SJSA1 (cell line): ENCODE results near the gene POC1A. TPM values are rescaled to one million over a fixed set of nuclear protein-coding genes. Genes with fewer than 3 reads are reported as not detected.
A peak's percentile ranks its signal among the peaks of the same experiment; 100 is the strongest.

Experiments
- DNase-seq, 2 experiments: peaks; one replicate each; pipeline ENCODE4 v3.0.0-alpha.2; 2015 to 2020; ENCODE audit warnings: low spot score in 2 of 2, low read depth in 1 of 2
- H3K27ac ChIP-seq: fragments of 250-450 bp; sonication (Bioruptor Pico); 2 replicates; pipeline ENCODE4 v1.5.1; 2020; ENCODE audit warnings: mild to moderate bottlenecking, moderate library complexity
- H3K27me3 ChIP-seq: fragments of 250-450 bp; sonication (Bioruptor Pico); replicated peaks from 2 replicates; pipeline ENCODE4 v1.5.1; 2020; ENCODE audit warnings: mild to moderate bottlenecking, moderate library complexity
- H3K36me3 ChIP-seq: fragments of 250-450 bp; sonication (Bioruptor Pico); 2 replicates; pipeline ENCODE4 v1.5.1; 2020; ENCODE audit warnings: mild to moderate bottlenecking
- H3K4me1 ChIP-seq: fragments of 250-450 bp; sonication (Bioruptor Pico); replicated peaks from 2 replicates; pipeline ENCODE4 v1.6.1; 2021; ENCODE audit warnings: mild to moderate bottlenecking
- H3K4me3 ChIP-seq: fragments of 250-450 bp; sonication (Bioruptor Pico); 2 replicates; pipeline ENCODE4 v1.5.1; 2020; ENCODE audit warnings: mild to moderate bottlenecking
- H3K9me3 ChIP-seq: fragments of 250-450 bp; sonication (Bioruptor Pico); replicated peaks from 2 replicates; pipeline ENCODE4 v1.5.1; 2020; ENCODE audit warnings: mild to moderate bottlenecking
- total RNA-seq: library from RNA; depleted of rRNA; stranded (reverse); fragments of >200 nt; shearing (Covaris generic); gene quantifications from 2 replicates; pipeline ENCODE4 v1.2.3, GENCODE V29; 2014

The POC1A gene
- total RNA-seq, 1 experiment from 2014 or later, result 14.2 TPM

DNA sequence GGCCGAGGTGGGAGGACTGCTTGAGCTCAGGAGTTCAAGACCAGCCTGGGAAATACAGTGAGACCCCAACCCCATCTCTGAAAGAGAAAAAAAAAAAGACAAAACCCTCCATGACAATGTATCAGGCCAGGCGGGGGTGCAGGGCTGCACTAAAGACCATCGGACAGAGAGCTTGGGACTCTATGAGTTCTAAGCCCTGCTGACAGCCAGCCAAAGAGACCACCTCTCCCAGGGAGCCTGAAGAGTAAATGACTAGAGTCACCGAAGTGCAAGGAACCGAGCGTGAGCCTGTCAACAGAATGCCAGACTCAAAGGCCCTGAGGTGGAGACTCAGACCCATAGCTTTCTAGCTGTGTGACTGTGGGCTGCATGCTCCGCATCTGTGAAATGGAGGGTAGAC lies 12.5 kb downstream of the POC1A start:
- H3K27me3 ChIP-seq, result no peaks in the 10 kb centered on the region
- no peak overlapping the region for H3K4me3 ChIP-seq
- H3K36me3 ChIP-seq, result peaks cover 92% of the 10 kb centered on the region
- H3K4me1 ChIP-seq, result peaks cover 13% of the 10 kb centered on the region
- H3K9me3 ChIP-seq, result no peaks in the 10 kb centered on the region
- H3K27ac ChIP-seq, result no peak overlapping the region
- DNase-seq, result no peak

DNA sequence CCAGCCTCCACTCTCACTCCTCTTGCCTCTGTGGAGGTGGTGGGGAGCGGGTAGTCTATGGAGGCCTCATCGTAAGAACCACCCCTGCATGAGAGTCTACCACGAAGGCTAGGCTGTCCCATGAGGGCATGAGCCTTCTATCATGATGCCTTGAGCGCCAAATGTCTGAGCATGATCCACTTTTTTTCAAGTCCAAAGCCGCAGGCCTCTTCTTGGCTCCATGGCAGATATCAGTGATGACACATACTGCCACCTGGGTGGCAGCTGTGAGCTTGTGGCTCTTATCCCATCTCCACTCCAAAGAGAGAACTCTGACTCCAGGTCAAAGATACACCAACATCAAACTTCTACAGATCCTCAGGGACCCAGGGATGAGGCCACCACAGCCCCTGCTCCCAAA lies 13.5 kb downstream of the POC1A start:
- DNase-seq, result no peak

DNA sequence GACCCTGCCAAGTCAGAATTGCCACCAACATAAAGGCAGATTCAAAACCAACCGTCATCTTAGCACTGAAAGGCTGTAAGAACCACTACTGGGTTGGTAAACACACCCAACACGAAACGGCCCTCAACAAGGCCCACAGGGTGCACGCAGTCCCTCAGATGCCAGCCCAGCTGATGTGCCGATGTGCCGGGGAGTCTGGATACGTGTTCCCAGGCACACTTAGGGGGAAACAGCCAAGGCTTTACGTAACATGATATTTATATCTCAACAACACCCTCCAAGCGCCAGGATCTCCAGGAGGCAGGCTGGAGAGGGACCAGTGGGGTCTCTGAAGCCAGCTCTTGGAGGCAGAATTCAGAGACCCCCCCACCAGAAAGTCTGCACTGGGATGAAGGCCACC lies 14.2 kb downstream of the POC1A start:
- Histone ChIP-seq H3K4me1 (peaks cover 13% of the 10 kb centered on the region), H3K27ac (no peak overlapping the region)

More for the DNA sequence above, 13.5 kb downstream of the POC1A start:
- H3K4me3 ChIP-seq, result no peak overlapping the region
- no peaks in the 10 kb centered on the region for H3K9me3 ChIP-seq
- H3K27me3 ChIP-seq, result no peaks in the 10 kb centered on the region
- H3K36me3 ChIP-seq, result peaks cover 92% of the 10 kb centered on the region
- peaks cover 13% of the 10 kb centered on the region for H3K4me1 ChIP-seq
- no peak overlapping the region for H3K27ac ChIP-seq

DNA sequence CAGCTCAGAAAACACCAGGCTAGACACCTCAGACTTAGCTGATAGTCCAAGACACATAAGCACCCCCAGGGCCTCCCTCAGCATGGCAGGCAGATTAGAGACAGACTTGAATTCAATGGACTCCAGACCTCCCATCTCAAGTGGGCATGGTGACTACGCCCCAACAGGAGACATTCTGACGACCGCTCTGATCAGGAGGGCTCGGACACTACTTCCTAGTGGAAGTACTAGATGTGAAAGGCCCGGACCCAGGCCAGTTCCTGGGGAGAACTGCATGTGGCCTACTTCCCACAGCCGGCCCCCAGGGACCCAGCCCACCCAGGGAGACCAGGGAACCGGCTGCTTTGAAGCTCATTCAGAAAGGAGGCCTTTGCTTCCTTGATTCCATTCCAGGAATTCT lies 16.9 kb downstream of the POC1A start:
- H3K4me3 ChIP-seq, result no peak overlapping the region
- DNase-seq, result peak in 1 of 2 experiments; percentile 11
- peaks cover 13% of the 10 kb centered on the region for H3K4me1 ChIP-seq
- H3K27me3 ChIP-seq, result no peaks in the 10 kb centered on the region
- no peak overlapping the region for H3K27ac ChIP-seq
- H3K9me3 ChIP-seq, result no peaks in the 10 kb centered on the region
- peaks cover 79% of the 10 kb centered on the region for H3K36me3 ChIP-seq

More for the DNA sequence above, 14.2 kb downstream of the POC1A start:
- no peak for DNase-seq
- H3K9me3 ChIP-seq, result no peaks in the 10 kb centered on the region
- H3K36me3 ChIP-seq, result peaks cover 88% of the 10 kb centered on the region
- no peak overlapping the region for H3K4me3 ChIP-seq
- H3K27me3 ChIP-seq, result no peaks in the 10 kb centered on the region

DNA sequence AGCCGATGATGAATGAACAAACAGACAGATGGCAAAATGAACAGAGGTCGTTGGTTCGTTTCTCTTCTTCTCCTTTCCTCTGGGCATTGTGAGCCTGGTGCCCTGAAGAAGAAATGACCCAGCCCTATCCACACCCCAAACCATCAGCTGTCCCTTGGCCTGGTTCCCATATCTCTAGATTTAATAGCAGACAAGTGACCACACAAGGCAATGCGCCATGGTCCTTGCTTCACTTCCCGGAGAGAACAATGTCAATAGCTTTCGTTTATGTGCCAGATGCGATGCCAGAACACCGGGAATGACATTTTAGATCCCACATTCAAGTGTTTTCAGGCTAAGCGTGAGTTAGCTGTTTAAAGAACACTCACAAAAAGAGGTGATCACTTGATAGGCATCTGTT lies 17.7 kb downstream of the POC1A start:
- Histone ChIP-seq H3K27me3 (no peaks in the 10 kb centered on the region), H3K36me3 (peaks cover 78% of the 10 kb centered on the region), H3K4me1 (peaks cover 13% of the 10 kb centered on the region), H3K9me3 (no peaks in the 10 kb centered on the region), H3K27ac (no peak overlapping the region), H3K4me3 (no peak overlapping the region)
- DNase-seq, result no peak

DNA sequence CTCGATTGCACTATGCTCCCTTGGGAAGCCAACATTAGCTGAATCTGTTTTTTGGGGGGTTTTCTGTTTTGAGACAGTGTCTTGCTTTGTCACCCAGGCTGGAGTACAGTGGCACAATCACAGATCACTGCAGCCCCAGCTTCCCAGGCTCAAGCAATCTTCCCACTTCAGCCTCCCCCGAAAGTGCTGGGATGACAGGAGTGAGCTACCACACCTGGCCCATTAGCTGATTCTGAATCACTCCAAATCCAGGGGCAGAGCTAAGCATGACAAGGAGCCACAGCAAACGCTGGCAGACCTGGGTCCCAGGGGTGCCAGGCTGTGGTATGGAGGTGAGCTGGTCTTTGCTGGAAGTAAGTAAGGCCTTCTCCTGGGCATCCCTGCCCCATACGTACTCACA lies 18.9 kb downstream of the POC1A start:
- no peak overlapping the region for H3K4me3 ChIP-seq
- no peak overlapping the region for H3K27ac ChIP-seq
- H3K9me3 ChIP-seq, result no peaks in the 10 kb centered on the region
- peaks cover 67% of the 10 kb centered on the region for H3K36me3 ChIP-seq
- H3K4me1 ChIP-seq, result peaks cover 13% of the 10 kb centered on the region
- DNase-seq, result no peak
- H3K27me3 ChIP-seq, result no peaks in the 10 kb centered on the region

DNA sequence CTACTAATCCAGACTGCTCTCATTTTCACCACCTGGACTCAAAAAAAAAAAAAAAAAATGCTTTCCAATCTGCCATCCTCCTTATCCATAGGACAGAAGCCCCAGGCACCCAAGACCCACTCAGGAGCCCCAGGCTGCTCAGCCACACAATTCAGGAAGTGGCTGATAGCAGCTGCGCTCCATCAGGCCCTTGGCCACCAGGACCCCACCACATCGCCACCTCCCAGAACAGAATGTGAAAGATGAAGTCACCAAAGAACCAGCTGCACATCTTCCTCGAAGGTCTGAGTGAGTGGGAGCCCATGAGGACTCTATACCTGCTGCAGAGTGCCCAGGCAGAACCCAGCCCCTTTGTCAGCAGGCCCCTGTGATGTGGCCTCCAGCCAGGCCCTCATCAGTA lies 19.5 kb downstream of the POC1A start:
- H3K4me3 ChIP-seq, result no peak overlapping the region
- H3K9me3 ChIP-seq, result no peaks in the 10 kb centered on the region
- no peak for DNase-seq

DNA sequence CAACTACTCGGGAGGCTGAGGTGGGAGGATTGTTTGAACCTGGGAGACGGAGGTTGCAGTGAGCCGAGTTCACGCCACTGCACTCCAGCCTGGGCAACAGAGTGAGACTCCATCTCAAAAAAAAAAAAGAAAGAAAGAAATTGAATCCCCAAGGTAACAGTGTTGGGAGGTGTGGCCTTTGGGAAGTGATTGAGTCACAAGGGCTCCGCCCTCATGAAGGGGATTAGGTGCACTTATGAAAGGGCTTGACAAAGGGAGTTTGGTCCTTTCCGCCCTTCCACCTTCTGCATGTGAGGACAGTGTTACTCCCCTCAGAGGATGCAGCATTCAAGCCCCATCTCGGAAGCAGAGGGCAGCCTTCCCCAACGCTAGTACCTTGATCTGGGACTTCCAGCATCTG lies 21.3 kb downstream of the POC1A start:
- Histone ChIP-seq H3K4me1 (peaks cover 10% of the 10 kb centered on the region), H3K27ac (no peak overlapping the region), H3K4me3 (no peak overlapping the region), H3K36me3 (peaks cover 46% of the 10 kb centered on the region), H3K9me3 (no peaks in the 10 kb centered on the region), H3K27me3 (no peaks in the 10 kb centered on the region)
- DNase-seq, result no peak

More for the DNA sequence above, 19.5 kb downstream of the POC1A start:
- H3K4me1 ChIP-seq, result peaks cover 13% of the 10 kb centered on the region
- no peaks in the 10 kb centered on the region for H3K27me3 ChIP-seq
- peaks cover 63% of the 10 kb centered on the region for H3K36me3 ChIP-seq
- no peak overlapping the region for H3K27ac ChIP-seq

DNA sequence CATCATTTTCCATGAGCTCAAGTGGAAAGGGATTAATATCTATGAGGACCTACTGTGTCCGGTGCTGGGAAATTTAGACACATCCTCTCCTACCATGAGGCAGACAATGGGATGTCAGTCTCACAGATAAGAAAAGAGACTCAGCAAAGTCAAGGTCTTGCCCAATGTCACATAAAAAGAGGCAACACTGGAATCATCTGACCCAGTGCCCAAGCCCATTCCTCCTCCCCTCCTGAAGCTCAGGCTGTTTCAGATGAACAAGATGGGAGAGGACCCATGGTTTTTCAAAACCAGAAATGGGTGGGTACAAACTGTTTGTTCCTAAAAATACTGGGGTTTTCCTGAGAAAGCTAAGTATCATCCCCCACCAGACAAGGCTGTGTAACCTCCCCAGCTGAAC lies 22.2 kb downstream of the POC1A start:
- no peak overlapping the region for H3K27ac ChIP-seq
- H3K4me1 ChIP-seq, result peaks cover 2% of the 10 kb centered on the region
- H3K4me3 ChIP-seq, result no peak overlapping the region
- no peaks in the 10 kb centered on the region for H3K9me3 ChIP-seq
- DNase-seq, result no peak
- H3K27me3 ChIP-seq, result no peaks in the 10 kb centered on the region
- H3K36me3 ChIP-seq, result peaks cover 40% of the 10 kb centered on the region

DNA sequence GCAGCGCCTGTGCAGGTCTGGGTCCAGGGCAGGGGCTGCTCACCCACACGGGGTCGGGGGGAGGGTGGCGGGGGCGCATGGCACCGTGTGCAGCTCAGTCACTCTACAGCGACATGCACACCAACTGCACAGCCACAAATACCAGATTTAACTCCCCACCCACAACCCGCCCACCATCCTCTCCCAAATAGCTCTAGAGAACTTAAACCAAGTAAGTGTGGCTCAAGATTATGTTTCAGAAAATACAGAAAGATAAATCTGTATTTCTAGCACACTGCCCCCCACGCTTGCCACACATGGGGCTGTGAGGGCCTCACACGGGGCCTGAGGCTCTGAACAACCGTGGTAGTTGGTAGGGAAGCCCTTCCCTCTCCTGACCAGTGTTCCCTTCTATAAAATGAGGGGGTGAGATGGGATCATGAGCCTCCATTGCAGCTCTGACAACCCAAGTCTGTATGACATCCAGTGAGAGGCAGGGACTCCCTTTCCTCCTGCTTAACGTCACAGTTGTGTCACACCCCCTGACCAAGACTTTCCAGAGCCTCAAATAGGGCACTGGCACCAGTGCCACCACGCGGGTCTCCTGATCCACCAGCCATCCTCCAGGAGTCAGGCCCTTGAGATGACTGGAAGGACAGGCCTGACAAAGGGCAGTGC lies 23.1 kb downstream of the POC1A start:
- no peaks in the 10 kb centered on the region for H3K27me3 ChIP-seq
- H3K27ac ChIP-seq, result no peak overlapping the region
- H3K9me3 ChIP-seq, result no peaks in the 10 kb centered on the region
- H3K4me3 ChIP-seq, result no peak overlapping the region
- H3K36me3 ChIP-seq, result peaks cover 37% of the 10 kb centered on the region
- no peak for DNase-seq
- no peaks in the 10 kb centered on the region for H3K4me1 ChIP-seq

DNA sequence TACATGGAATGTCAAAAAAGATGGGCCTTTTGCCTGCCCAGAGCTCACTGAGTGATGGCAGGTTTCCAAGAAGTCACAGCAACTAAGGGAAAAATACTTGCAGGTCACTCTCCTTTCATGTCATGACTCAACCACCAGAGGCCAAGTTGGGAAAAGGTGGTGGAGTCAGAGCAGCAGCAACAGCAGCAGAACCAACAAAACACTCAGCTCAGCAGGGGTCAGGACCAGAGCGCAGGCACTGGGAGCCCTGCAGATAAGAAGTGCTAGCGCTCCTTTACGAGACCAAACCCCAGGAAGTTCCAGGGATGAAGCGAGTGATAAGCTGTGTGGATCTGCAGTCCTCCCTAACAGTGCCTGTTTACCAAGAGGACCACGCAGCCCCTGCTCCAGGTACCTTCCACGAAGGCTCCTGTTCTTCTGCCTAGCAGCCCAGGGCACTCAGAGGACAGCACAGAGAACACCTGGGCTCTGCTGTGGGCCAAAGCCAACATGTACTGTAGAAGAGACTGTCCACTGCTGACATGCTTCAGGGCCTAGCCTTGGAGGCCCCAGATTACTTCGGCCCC lies 26.0 kb downstream of the POC1A start:
- Histone ChIP-seq H3K9me3 (no peaks in the 10 kb centered on the region), H3K36me3 (peaks cover 40% of the 10 kb centered on the region), H3K27me3 (no peaks in the 10 kb centered on the region), H3K4me1 (no peaks in the 10 kb centered on the region), H3K4me3 (no peak overlapping the region), H3K27ac (no peak overlapping the region)
- DNase-seq, result no peak

DNA sequence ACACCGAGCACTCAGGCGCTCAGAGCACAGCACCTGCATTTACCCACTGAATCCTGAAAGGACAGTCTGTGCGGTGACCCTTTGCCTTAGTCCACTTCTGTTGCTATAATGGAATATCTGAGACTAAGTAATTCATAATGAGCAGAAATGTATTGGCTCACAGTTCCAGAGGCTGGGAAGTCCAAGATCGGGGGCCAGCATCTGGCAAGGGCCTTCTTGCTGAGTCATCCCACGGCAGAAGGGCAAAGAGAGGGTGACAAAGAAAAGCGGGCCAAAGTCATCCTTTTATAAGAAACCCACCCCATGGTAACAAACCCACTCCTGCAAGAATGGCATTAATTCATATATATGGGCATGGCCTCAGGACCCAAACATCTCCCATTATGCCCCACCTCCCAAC lies 27.7 kb downstream of the POC1A start:
- H3K36me3 ChIP-seq, result peaks cover 47% of the 10 kb centered on the region
- no peak overlapping the region for H3K27ac ChIP-seq
- H3K9me3 ChIP-seq, result no peaks in the 10 kb centered on the region
- no peaks in the 10 kb centered on the region for H3K27me3 ChIP-seq
- no peak overlapping the region for H3K4me3 ChIP-seq
- no peaks in the 10 kb centered on the region for H3K4me1 ChIP-seq
- no peak for DNase-seq

DNA sequence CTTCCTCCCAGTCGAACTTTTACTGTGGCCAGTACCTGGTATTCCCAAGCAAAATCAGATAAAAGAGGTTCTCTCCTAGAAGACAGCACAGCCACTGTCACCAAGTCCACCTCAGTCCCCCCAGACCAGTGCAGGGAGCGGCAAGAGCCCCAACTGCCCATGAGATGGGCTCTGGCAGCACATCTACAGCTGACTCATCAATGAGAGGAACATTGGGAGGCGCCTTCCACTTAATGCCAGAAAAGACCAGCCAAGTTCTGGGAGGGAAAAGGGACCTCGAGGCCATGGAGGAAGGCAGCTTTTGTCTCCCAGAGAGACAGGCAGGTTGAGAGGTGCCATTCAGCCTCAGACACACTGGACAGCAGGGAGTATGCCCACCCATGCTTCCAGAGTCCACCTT lies 28.2 kb downstream of the POC1A start:
- H3K4me3 ChIP-seq, result no peak overlapping the region
- no peaks in the 10 kb centered on the region for H3K27me3 ChIP-seq
- no peaks in the 10 kb centered on the region for H3K9me3 ChIP-seq
- DNase-seq, result no peak
- H3K4me1 ChIP-seq, result no peaks in the 10 kb centered on the region
- H3K36me3 ChIP-seq, result peaks cover 52% of the 10 kb centered on the region
- no peak overlapping the region for H3K27ac ChIP-seq

DNA sequence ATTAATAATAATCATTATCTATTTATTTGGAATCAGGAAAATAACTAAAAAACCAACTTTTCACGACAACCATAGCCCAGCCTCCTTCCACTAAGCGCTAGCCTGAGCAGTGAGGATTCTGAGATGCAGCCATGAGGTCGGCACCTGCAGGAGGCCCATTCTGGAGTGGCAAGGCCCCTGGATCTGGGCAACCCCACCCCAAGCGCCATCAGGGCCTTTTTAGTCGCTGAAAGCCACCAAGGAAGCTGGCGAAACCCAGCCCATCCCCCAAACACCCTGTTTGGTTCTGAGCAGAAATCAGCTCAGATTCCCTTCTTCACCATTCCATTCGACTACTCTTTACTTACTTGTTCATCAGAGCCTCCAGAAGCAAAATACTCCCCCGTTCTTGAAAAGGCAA lies 29.5 kb downstream of the POC1A start:
- DNase-seq, result no peak
- H3K27ac ChIP-seq, result no peak overlapping the region
- peaks cover 62% of the 10 kb centered on the region for H3K36me3 ChIP-seq
- H3K9me3 ChIP-seq, result no peaks in the 10 kb centered on the region
- no peak overlapping the region for H3K4me3 ChIP-seq
- no peaks in the 10 kb centered on the region for H3K27me3 ChIP-seq
- H3K4me1 ChIP-seq, result no peaks in the 10 kb centered on the region

DNA sequence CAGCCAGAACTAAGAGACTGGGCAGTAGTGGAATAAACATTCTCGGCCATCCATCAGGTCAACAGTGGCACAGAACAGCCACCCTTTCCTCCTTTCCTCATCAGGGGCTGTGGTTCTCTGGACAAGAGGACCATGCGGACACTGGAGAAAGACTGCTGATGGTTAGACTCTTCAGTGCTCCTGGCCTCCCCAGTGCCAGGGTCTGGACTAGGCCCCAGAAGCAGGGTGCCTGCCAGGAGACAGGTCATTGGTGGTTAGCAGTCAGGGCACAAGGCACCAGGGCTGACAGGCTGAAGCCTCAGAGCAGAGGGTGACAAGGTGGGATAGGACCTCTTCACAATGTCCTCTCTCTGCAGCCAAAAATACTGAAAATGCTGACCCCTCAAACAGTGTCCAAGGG lies 30.1 kb downstream of the POC1A start:
- Histone ChIP-seq H3K27ac (no peak overlapping the region), H3K36me3 (peaks cover 65% of the 10 kb centered on the region), H3K4me1 (no peaks in the 10 kb centered on the region), H3K4me3 (no peak overlapping the region), H3K9me3 (no peaks in the 10 kb centered on the region), H3K27me3 (no peaks in the 10 kb centered on the region)
- no peak for DNase-seq
